Measurements from ENCODE around the gene CCNT1.
A peak's percentile ranks its signal among the peaks of the same experiment; 100 is the strongest.
"Not testable (repeated sequence)": the region's sequence is repeated elsewhere in the genome, so short reads cannot be mapped to it uniquely, and the experiment has no call there.

CCNT1 gene

DNA sequence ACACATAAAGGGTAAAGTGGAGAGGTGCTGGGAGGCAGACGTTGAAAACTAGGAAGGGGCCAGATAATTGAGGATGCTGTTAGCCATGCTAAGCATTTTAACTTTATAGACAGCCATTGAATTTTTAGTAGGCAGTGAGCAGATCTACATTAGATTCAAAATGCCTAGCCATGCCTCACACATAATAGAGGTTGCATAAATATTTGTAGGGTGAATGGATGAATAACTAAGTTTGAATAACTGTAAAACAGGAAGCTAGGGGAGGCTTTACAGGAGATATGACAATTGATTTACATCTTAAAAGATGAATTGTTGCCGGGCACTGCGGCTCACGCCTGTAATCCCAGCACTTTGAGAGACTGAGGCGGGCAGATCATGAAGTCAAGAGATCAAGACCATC lies 12.3 kb upstream of the CCNT1 start:
- Histone ChIP-seq H3K9me3 (replicated peaks; ENCODE audit: insufficient read depth, low read length) (no peaks in the 10 kb centered on the region), H3K4me1 (ENCODE audit: low read length) (no peaks in the 10 kb centered on the region), H3K4me2 (ENCODE audit: low read depth, low read length) (no peak overlapping the region), H3F3A (ENCODE audit: insufficient read depth, low read length) (no peaks in the 10 kb centered on the region), H2AFZ (ENCODE audit: low read length) (no peak overlapping the region), H3K27me3 (replicated peaks; ENCODE audit: insufficient read depth, low read length) (no peaks in the 10 kb centered on the region), H3K36me3 (replicated peaks; ENCODE audit: insufficient read depth, low read length) (no peaks in the 10 kb centered on the region), H3K27ac (ENCODE audit: low read length) (no peak overlapping the region), H3K9ac (ENCODE audit: low read length) (no peak overlapping the region), H4K20me1 (ENCODE audit: insufficient read depth, low read length) (no peaks in the 10 kb centered on the region), H3K4me3 (ENCODE audit: low read length) (no peak overlapping the region), H3K79me2 (ENCODE audit: low read length) (no peaks in the 10 kb centered on the region), H3K9me2 (replicated peaks; ENCODE audit: insufficient read depth, low read length) (no peaks in the 10 kb centered on the region)
- DNase-seq = no peak
- TF ChIP-seq EZH2 (optimal IDR thresholded peaks at IDR 0.05; ENCODE audit: low read depth, low read length) (no peak), EZH2phosphoT487 (IDR thresholded peaks at IDR 0.05; ENCODE audit: low read length) (no peak)

GRCh38 chr12:48720737-48721136 lies 4.2 kb upstream of the CCNT1 start:
- H4K20me1 ChIP-seq (ENCODE audit: insufficient read depth, low read length); H3K27ac ChIP-seq (ENCODE audit: low read length): not testable (repeated sequence)

DNA sequence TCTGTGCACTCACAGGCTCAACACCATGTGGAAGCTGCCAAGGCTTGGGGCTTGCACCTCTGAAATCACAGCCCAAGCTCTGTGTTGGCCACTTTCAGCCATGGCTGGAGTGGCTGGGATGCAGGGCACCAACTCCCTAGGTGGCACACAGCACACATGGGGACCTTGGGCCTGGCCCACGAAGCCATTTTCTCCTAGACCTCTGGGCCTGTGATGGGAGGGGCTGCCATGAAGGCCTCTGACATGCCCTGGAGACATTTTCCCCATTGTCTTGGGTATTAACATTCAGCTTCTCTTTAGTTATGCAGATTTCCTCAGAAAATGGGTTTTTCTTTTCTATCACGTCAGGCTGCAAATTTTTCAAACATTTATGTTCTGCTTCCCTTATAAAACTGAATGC lies 3.7 kb upstream of the CCNT1 start:
- not testable (repeated sequence) for H3K9ac ChIP-seq (ENCODE audit: low read length); H3K4me1 ChIP-seq (ENCODE audit: low read length); H3K27me3 ChIP-seq (replicated peaks; ENCODE audit: insufficient read depth, low read length); H3K4me3 ChIP-seq (ENCODE audit: low read length); H3K9me2 ChIP-seq (replicated peaks; ENCODE audit: insufficient read depth, low read length); H3K36me3 ChIP-seq (replicated peaks; ENCODE audit: insufficient read depth, low read length); H3K4me2 ChIP-seq (ENCODE audit: low read depth, low read length); H3K9me3 ChIP-seq (replicated peaks; ENCODE audit: insufficient read depth, low read length); DNase-seq; H3K27ac ChIP-seq (ENCODE audit: low read length); H2AFZ ChIP-seq (ENCODE audit: low read length); H4K20me1 ChIP-seq (ENCODE audit: insufficient read depth, low read length)
- H3F3A ChIP-seq (ENCODE audit: insufficient read depth, low read length) = peaks cover 23% of the 10 kb centered on the region
- H3K79me2 ChIP-seq (ENCODE audit: low read length) = peaks cover 13% of the 10 kb centered on the region

More at GRCh38 chr12:48720737-48721136, 4.2 kb upstream of the CCNT1 start:
- not testable (repeated sequence) for H3K36me3 ChIP-seq (replicated peaks; ENCODE audit: insufficient read depth, low read length); H3K4me3 ChIP-seq (ENCODE audit: low read length); H3K79me2 ChIP-seq (ENCODE audit: low read length); H2AFZ ChIP-seq (ENCODE audit: low read length); H3K9ac ChIP-seq (ENCODE audit: low read length); H3K9me2 ChIP-seq (replicated peaks; ENCODE audit: insufficient read depth, low read length); H3K27me3 ChIP-seq (replicated peaks; ENCODE audit: insufficient read depth, low read length); DNase-seq; H3K4me1 ChIP-seq (ENCODE audit: low read length); H3K4me2 ChIP-seq (ENCODE audit: low read depth, low read length); H3K9me3 ChIP-seq (replicated peaks; ENCODE audit: insufficient read depth, low read length)
- H3F3A ChIP-seq (ENCODE audit: insufficient read depth, low read length) = peaks cover 22% of the 10 kb centered on the region

DNA sequence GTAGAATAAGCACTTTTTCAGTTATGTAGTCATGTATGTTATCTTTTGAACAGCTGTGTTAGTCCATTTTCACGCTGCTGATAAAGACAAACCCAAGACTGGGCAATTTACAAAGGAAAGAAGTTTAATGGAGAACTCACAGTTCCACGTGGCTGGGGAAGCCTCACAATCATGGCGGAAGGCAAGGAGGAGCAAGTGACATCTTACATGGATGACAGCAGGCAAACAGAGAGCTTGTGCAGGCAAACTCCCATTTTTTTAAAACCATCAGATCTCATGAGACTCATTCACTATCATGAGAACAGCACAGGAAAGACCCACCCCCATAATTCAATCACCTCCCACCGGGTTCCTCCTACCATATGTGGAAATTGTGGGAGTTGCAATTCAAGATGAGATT lies 2.5 kb upstream of the CCNT1 start:
- not testable (repeated sequence) for H2AFZ ChIP-seq (ENCODE audit: low read length); H3K4me3 ChIP-seq (ENCODE audit: low read length); H3K4me1 ChIP-seq (ENCODE audit: low read length); H3K4me2 ChIP-seq (ENCODE audit: low read depth, low read length); H3K9ac ChIP-seq (ENCODE audit: low read length); DNase-seq; H3K27me3 ChIP-seq (replicated peaks; ENCODE audit: insufficient read depth, low read length); H3K27ac ChIP-seq (ENCODE audit: low read length); H3K9me3 ChIP-seq (replicated peaks; ENCODE audit: insufficient read depth, low read length); H3K9me2 ChIP-seq (replicated peaks; ENCODE audit: insufficient read depth, low read length); H3K36me3 ChIP-seq (replicated peaks; ENCODE audit: insufficient read depth, low read length); H4K20me1 ChIP-seq (ENCODE audit: insufficient read depth, low read length)
- Histone ChIP-seq H3F3A (ENCODE audit: insufficient read depth, low read length) (peaks cover 23% of the 10 kb centered on the region), H3K79me2 (ENCODE audit: low read length) (peaks cover 25% of the 10 kb centered on the region)

DNA sequence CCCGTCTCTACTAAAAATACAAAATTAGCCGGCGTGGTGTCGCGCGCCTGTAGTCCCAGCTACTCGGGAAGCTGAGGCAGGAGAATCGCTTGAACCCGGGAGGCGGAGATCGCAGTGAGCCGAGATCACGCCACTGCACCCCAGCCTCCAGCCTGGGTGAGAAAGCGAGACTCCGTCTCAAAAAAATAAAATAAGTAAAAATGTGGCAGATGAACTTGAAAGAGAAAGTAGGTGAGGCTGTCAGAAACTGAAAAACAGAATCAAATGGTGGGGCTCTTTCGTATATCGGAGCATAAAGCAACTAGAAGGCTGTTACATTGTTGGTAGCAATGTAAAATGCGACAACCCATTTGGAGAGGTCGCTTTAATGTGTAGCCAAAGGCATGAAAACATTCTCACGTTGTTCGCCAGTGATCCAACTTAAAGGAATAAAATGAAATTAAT lies 767 bp upstream of the CCNT1 start:
- Histone ChIP-seq H2AFZ (ENCODE audit: low read length) (peak overlapping the region; percentile 83), H3K36me3 (replicated peaks; ENCODE audit: insufficient read depth, low read length) (peaks cover 4% of the 10 kb centered on the region), H3K9me2 (replicated peaks; ENCODE audit: insufficient read depth, low read length) (no peaks in the 10 kb centered on the region), H3K4me1 (ENCODE audit: low read length) (peaks cover 10% of the 10 kb centered on the region), H3K9me3 (replicated peaks; ENCODE audit: insufficient read depth, low read length) (no peaks in the 10 kb centered on the region), H3K4me2 (ENCODE audit: low read depth, low read length) (peak overlapping the region; percentile 60), H3K4me3 (ENCODE audit: low read length) (peak overlapping the region; percentile 87), H3K79me2 (ENCODE audit: low read length) (peaks cover 42% of the 10 kb centered on the region), H3K9ac (ENCODE audit: low read length) (peak overlapping the region; percentile 96), H3K27me3 (replicated peaks; ENCODE audit: insufficient read depth, low read length) (no peaks in the 10 kb centered on the region), H3F3A (ENCODE audit: insufficient read depth, low read length) (peaks cover 23% of the 10 kb centered on the region), H4K20me1 (ENCODE audit: insufficient read depth, low read length) (0 out of 2 replicates have a peak, but pooled peaks cover 4% of the 10 kb centered on the region), H3K27ac (ENCODE audit: low read length) (peak overlapping the region; percentile 96)
- TF ChIP-seq, protein P1, sequence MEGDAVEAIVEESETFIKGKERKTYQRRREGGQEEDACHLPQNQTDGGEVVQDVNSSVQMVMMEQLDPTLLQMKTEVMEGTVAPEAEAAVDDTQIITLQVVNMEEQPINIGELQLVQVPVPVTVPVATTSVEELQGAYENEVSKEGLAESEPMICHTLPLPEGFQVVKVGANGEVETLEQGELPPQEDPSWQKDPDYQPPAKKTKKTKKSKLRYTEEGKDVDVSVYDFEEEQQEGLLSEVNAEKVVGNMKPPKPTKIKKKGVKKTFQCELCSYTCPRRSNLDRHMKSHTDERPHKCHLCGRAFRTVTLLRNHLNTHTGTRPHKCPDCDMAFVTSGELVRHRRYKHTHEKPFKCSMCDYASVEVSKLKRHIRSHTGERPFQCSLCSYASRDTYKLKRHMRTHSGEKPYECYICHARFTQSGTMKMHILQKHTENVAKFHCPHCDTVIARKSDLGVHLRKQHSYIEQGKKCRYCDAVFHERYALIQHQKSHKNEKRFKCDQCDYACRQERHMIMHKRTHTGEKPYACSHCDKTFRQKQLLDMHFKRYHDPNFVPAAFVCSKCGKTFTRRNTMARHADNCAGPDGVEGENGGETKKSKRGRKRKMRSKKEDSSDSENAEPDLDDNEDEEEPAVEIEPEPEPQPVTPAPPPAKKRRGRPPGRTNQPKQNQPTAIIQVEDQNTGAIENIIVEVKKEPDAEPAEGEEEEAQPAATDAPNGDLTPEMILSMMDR (IDR thresholded peaks at IDR 0.05; ENCODE audit: low read length) = no peak
- TF ChIP-seq EZH2 (optimal IDR thresholded peaks at IDR 0.05; ENCODE audit: low read depth, low read length) = no peak
- no peak for TF ChIP-seq EZH2phosphoT487 (IDR thresholded peaks at IDR 0.05; ENCODE audit: low read length)
- DNase-seq = peak; percentile 48

Measured in MM.1S (cell line).